OCI-LY3 (cell line): Measurements from ENCODE around the gene CALM1.

Experiments used
- H2AFZ ChIP-seq: fragments of 200-600, 300-600 bp; shearing (Covaris generic); 2 replicates; pipeline ENCODE4 v1.6.0; 2014; ENCODE audit warnings: antibody characterized with exemption, low read depth, low read length
- H3K27ac ChIP-seq: fragments of 200-600, 300-600 bp; sonication (generic); 2 replicates; pipeline ENCODE4 v1.5.1; 2014; ENCODE audit warnings: mild to moderate bottlenecking, low read length, moderate library complexity, mixed read lengths
- H3K27me3 ChIP-seq: fragments of 200-600, 300-600 bp; sonication (generic); 2 replicates; pipeline ENCODE4 v1.6.1; 2014; ENCODE audit warnings: low read depth, low read length, mixed read lengths
- H3K36me3 ChIP-seq: fragments of 200-600, 300-600 bp; sonication (generic); replicated peaks from 2 replicates; pipeline ENCODE3; 2014; ENCODE audit warnings: low read depth, low read length, mixed read lengths
- H3K4me1 ChIP-seq: fragments of 300-600, 200-600 bp; sonication (generic); 2 replicates; pipeline ENCODE4 v1.6.1; 2014; ENCODE audit warnings: low read length, mixed read lengths
- H3K4me2 ChIP-seq: fragments of 200-600, 300-600 bp; sonication (generic); 2 replicates; pipeline ENCODE4 v1.6.1; 2014; ENCODE audit warnings: low read length, mixed read lengths
- H3K4me3 ChIP-seq: fragments of 300-600, 200-600 bp; sonication (generic); 2 replicates; pipeline ENCODE4 v1.5.1; 2014; ENCODE audit warnings: antibody characterized with exemption, mild to moderate bottlenecking, low read length, moderate library complexity
- H3K79me2 ChIP-seq: fragments of 300-600, 200-600 bp; shearing (Covaris generic); 2 replicates; pipeline ENCODE4 v1.6.1; 2014; ENCODE audit warnings: mild to moderate bottlenecking, low read length, mixed read lengths
- H3K9ac ChIP-seq: fragments of 300-600, 200-600 bp; shearing (Covaris generic); 2 replicates; pipeline ENCODE4 v1.6.0; 2014; ENCODE audit warnings: mild to moderate bottlenecking, low read length, moderate library complexity
- H3K9me3 ChIP-seq: fragments of 200-600, 300-600 bp; shearing (Covaris generic); 2 replicates; pipeline ENCODE4 v1.6.1; 2014; ENCODE audit warnings: low read length, mixed read lengths; ENCODE audit not compliant: insufficient read depth
- H4K20me1 ChIP-seq: fragments of 200-600, 300-600 bp; sonication (generic); 2 replicates; pipeline ENCODE4 v1.6.1; 2016; ENCODE audit warnings: low read length, mixed read lengths; ENCODE audit not compliant: insufficient read depth
- CTCF ChIP-seq: fragments of 200-600, 300-600 bp; sonication (generic); IDR thresholded peaks from 2 replicates; pipeline ENCODE4 v1.5.1; 2014; ENCODE audit warnings: antibody characterized with exemption, low read length, low read depth
- EZH2phosphoT487 ChIP-seq: fragments of 200-600 bp; shearing (Covaris generic); IDR thresholded peaks from 2 replicates; pipeline ENCODE4 v1.6.1; 2018; ENCODE audit warnings: antibody characterized with exemption, mixed run types, low read depth

Gene CALM1

GRCh38 chr14:90405101-90405500 is 8.3 kb downstream of the CALM1 start:
- Histone ChIP-seq H4K20me1 (peaks cover 10% of the 10 kb centered on the region), H3K4me1 (peaks cover 2% of the 10 kb centered on the region), H3K36me3 (peaks cover 63% of the 10 kb centered on the region), H2AFZ (no peak overlapping the region), H3K4me2 (no peak overlapping the region), H3K9me3 (no peaks in the 10 kb centered on the region), H3K79me2 (peaks cover 12% of the 10 kb centered on the region), H3K4me3 (no peak overlapping the region), H3K9ac (no peak overlapping the region), H3K27ac (no peak overlapping the region), H3K27me3 (no peaks in the 10 kb centered on the region)
- no peak for TF ChIP-seq EZH2phosphoT487
- no peak for TF ChIP-seq CTCF

GRCh38 chr14:90405755-90406154 is 8.9 kb downstream of the CALM1 start:
- peaks cover 5% of the 10 kb centered on the region for H3K79me2 ChIP-seq
- H4K20me1 ChIP-seq: peaks cover 4% of the 10 kb centered on the region; the same call in 1 of the 2 replicates
- H2AFZ ChIP-seq: no peak overlapping the region
- no peak overlapping the region for H3K9ac ChIP-seq
- no peaks in the 10 kb centered on the region for H3K9me3 ChIP-seq
- no peak overlapping the region for H3K4me2 ChIP-seq
- H3K4me3 ChIP-seq: no peak overlapping the region
- no peaks in the 10 kb centered on the region for H3K27me3 ChIP-seq
- no peak overlapping the region for H3K27ac ChIP-seq
- TF ChIP-seq EZH2phosphoT487 (no peak), CTCF (no peak)
- no peaks in the 10 kb centered on the region for H3K4me1 ChIP-seq
- H3K36me3 ChIP-seq: peaks cover 56% of the 10 kb centered on the region

GRCh38 chr14:90406384-90406798 is 9.6 kb downstream of the CALM1 start:
- Histone ChIP-seq H3K4me2 (no peak overlapping the region), H3K79me2 (no peaks in the 10 kb centered on the region), H3K27ac (no peak overlapping the region), H3K36me3 (peaks cover 50% of the 10 kb centered on the region), H4K20me1 (no peaks in the 10 kb centered on the region), H2AFZ (no peak overlapping the region), H3K4me1 (no peaks in the 10 kb centered on the region), H3K9ac (no peak overlapping the region), H3K9me3 (no peaks in the 10 kb centered on the region), H3K27me3 (no peaks in the 10 kb centered on the region), H3K4me3 (no peak overlapping the region)
- no peak for TF ChIP-seq EZH2phosphoT487

- Histone ChIP-seq H3K27ac (no peak overlapping the region), H3K27me3 (no peaks in the 10 kb centered on the region), H3K79me2 (no peaks in the 10 kb centered on the region), H4K20me1 (no peaks in the 10 kb centered on the region), H3K9me3 (no peaks in the 10 kb centered on the region), H2AFZ (no peak overlapping the region), H3K4me2 (no peak overlapping the region), H3K36me3 (peaks cover 42% of the 10 kb centered on the region), H3K4me3 (no peak overlapping the region), H3K4me1 (no peaks in the 10 kb centered on the region), H3K9ac (no peak overlapping the region)
- TF ChIP-seq CTCF: no peak
These were observed 10.4 kb downstream of the CALM1 start for GRCh38 chr14:90407230-90407629.

GRCh38 chr14:90408713-90409112 is 11.9 kb downstream of the CALM1 start:
- Histone ChIP-seq H4K20me1 (no peaks in the 10 kb centered on the region), H3K27ac (no peak overlapping the region), H3K4me1 (no peaks in the 10 kb centered on the region), H3K4me2 (no peak overlapping the region), H3K4me3 (no peak overlapping the region), H3K9me3 (no peaks in the 10 kb centered on the region), H3K79me2 (no peaks in the 10 kb centered on the region), H3K27me3 (no peaks in the 10 kb centered on the region), H2AFZ (no peak overlapping the region), H3K9ac (no peak overlapping the region), H3K36me3 (peaks cover 27% of the 10 kb centered on the region)
- no peak for TF ChIP-seq CTCF
- TF ChIP-seq EZH2phosphoT487: no peak
